Measurements from ENCODE around the gene ZNF83.
"Not testable (repeated sequence)": the region's sequence is repeated elsewhere in the genome, so short reads cannot be mapped to it uniquely, and the experiment has no call there.

ZNF83 gene

GRCh38 chr19:52570000-52570861 lies 67.9 kb downstream of the ZNF83 start, which contains the start of gene ZNF701:
TSS of gene ZNF701 (plus strand) at chr19:52570287. CDS start at chr19:52574148, 3,861 bp downstream.
- FAIRE-seq, result peak; percentile 67
- DNase-seq (ENCODE audit: insufficient read length, low spot score), result peak; percentile 68

DNA sequence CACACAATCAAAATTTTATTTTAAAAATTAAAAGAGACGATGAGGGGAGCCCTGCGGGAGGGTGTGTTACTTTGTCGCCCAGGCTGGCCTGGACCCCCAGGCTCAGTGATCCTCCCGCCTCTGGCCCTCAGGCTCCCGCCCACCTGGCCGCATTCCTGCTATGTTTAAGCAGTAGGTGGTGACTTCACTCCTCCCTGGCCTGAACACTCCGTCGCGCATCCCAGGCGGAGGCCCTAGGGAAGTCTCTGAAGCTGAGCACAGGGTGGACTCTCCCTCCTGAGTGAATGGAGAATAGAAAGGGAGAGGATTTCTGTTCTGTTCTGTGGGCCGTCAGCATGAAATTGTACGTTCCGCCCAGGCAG lies 68.5 kb downstream of the ZNF83 start:
- not testable (repeated sequence) for FAIRE-seq
- peak; percentile 21 for DNase-seq (ENCODE audit: insufficient read length, low spot score)

DNA sequence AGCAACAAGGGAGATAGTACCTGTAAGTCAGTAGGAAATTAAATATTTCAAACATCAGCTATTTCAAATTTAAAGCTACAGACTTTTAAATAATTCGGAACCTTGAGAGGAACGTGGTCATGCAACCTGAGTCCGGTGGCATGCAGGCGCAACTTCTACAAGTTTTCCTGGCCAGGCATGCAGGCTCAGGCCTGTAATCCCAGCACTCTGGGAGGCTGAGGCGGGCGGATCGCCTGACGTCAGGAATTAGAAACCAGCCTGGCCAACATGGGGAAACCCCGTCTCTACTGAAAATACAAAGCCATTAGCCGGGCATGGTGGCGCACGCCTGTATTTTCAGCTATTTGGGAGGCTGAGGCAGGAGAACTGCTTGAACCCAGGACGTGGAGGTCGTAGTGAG lies 70.2 kb downstream of the ZNF83 start:
- DNase-seq (ENCODE audit: insufficient read length, low spot score) (no peak), FAIRE-seq (no peak)

- DNase-seq (ENCODE audit: insufficient read length, low spot score) (peak; percentile 7), FAIRE-seq (no peak)
These were observed 71.6 kb downstream of the ZNF83 start for GRCh38 chr19:52566588-52566987.

- DNase-seq (ENCODE audit: insufficient read length, low spot score) (no peak), FAIRE-seq (no peak)
These were observed 72.0 kb downstream of the ZNF83 start for GRCh38 chr19:52566121-52566520.

Data from HTR-8/SVneo (cell line).